Liver (tissue), 9 donors: Measurements from ENCODE around the gene KCNMA1. TPM values are rescaled to one million over a fixed set of nuclear protein-coding genes. Genes with fewer than 3 reads are reported as not detected.

Experiments
- DNase-seq: peaks from one replicate; pipeline ENCODE4 v3.0.0-alpha.2; 2017; ENCODE audit warnings: low spot score
- H3K27ac ChIP-seq, 2 donors: one replicate each; pipeline ENCODE4 v1.7.0; 2013; ENCODE audit warnings: inconsistent platforms in 2 of 2, low read length in 2 of 2, control low read depth in 1 of 2, low read depth in 1 of 2, mild to moderate bottlenecking in 1 of 2
- H3K27me3 ChIP-seq, 4 donors: one replicate each; pipeline versions ENCODE4 v1.6.1 to v1.7.0; 2013; ENCODE audit warnings: low read length in 3 of 4, inconsistent platforms in 1 of 4, mild to moderate bottlenecking in 1 of 4, moderate library complexity in 1 of 4; ENCODE audit not compliant: control insufficient read depth in 4 of 4, insufficient read depth in 4 of 4
- H3K36me3 ChIP-seq, 4 donors: one replicate each; pipeline versions ENCODE4 v1.6.1 to v1.7.0; 2013; ENCODE audit warnings: low read length in 3 of 4, mild to moderate bottlenecking in 3 of 4, low read depth in 1 of 4, moderate library complexity in 1 of 4; ENCODE audit not compliant: control insufficient read depth in 4 of 4, insufficient read depth in 3 of 4
- H3K4me1 ChIP-seq, 4 donors: one replicate each; pipeline versions ENCODE4 v1.6.1 to v1.7.0; 2013; ENCODE audit warnings: low read length in 3 of 4, mild to moderate bottlenecking in 3 of 4, moderate library complexity in 1 of 4; ENCODE audit not compliant: control insufficient read depth in 4 of 4, insufficient read depth in 4 of 4
- H3K4me3 ChIP-seq, 3 donors: one replicate each; pipeline versions ENCODE4 v1.6.1 to v1.7.0; 2013; ENCODE audit warnings: low read length in 3 of 3, control low read depth in 1 of 3, low read depth in 1 of 3, mild to moderate bottlenecking in 1 of 3
- H3K9ac ChIP-seq, 2 donors: one replicate each; pipeline ENCODE4 v1.7.0; 2013; ENCODE audit warnings: low read length in 2 of 2, mild to moderate bottlenecking in 2 of 2, moderate library complexity in 2 of 2, control low read depth in 1 of 2, low read depth in 1 of 2
- H3K9me3 ChIP-seq, 4 donors: one replicate each; pipeline versions ENCODE4 v1.6.1 to v1.7.0; 2013; ENCODE audit warnings: low read length in 3 of 4; ENCODE audit not compliant: control insufficient read depth in 4 of 4
- ATF3 ChIP-seq: IDR thresholded peaks from 2 replicates; pipeline ENCODE4 v1.6.1; 2016; ENCODE audit warnings: antibody characterized with exemption
- CTCF ChIP-seq: fragments of 150-350 bp; IDR thresholded peaks from 2 replicates; pipeline ENCODE4 v1.5.1; 2017; ENCODE audit warnings: improper control_type of control experiment, low read depth, low read length; ENCODE audit not compliant: missing input control
- EGR1 ChIP-seq, 2 donors: IDR thresholded peaks; 2 replicates each; pipeline ENCODE4 v1.6.1; 2016 to 2018; ENCODE audit warnings: antibody characterized with exemption in 2 of 2, low read depth in 2 of 2
- FOXA1 ChIP-seq: IDR thresholded peaks from 2 replicates; pipeline ENCODE4 v1.6.1; 2016; ENCODE audit warnings: antibody characterized with exemption
- FOXA2 ChIP-seq: IDR thresholded peaks from 2 replicates; pipeline ENCODE4 v1.6.1; 2016; ENCODE audit warnings: antibody characterized with exemption
- GABPA ChIP-seq, 2 donors: IDR thresholded peaks in 1 of 2; conservative IDR thresholded peaks in 1 of 2; 2 replicates each; pipeline ENCODE4 v1.6.1; 2016; ENCODE audit warnings: antibody characterized with exemption in 2 of 2, mild to moderate bottlenecking in 1 of 2, moderate library complexity in 1 of 2
- HNF4A ChIP-seq, 2 donors: conservative IDR thresholded peaks; 2 replicates each; pipeline ENCODE4 v1.6.1; 2016; ENCODE audit warnings: antibody characterized with exemption in 2 of 2, mild to moderate bottlenecking in 2 of 2
- HNF4G ChIP-seq: IDR thresholded peaks from 2 replicates; pipeline ENCODE4 v1.6.1; 2016; ENCODE audit warnings: antibody characterized with exemption
- JUND ChIP-seq, 2 donors: IDR thresholded peaks; 2 replicates each; pipeline ENCODE4 v1.6.1; 2016; ENCODE audit warnings: antibody characterized with exemption in 2 of 2
- MAX ChIP-seq: IDR thresholded peaks from 2 replicates; pipeline ENCODE4 v1.6.1; 2016; ENCODE audit warnings: antibody characterized with exemption
- NR2F2 ChIP-seq: IDR thresholded peaks from 2 replicates; pipeline ENCODE4 v1.6.1; 2016; ENCODE audit warnings: antibody characterized with exemption
- RAD21 ChIP-seq, 2 donors: IDR thresholded peaks; 2 replicates each; pipeline ENCODE4 v1.6.1; 2016; ENCODE audit warnings: antibody characterized with exemption in 2 of 2, mild to moderate bottlenecking in 2 of 2
- REST ChIP-seq: IDR thresholded peaks from 2 replicates; pipeline ENCODE4 v1.6.1; 2016; ENCODE audit warnings: antibody characterized with exemption, mild to moderate bottlenecking
- RXRA ChIP-seq, 2 donors: IDR thresholded peaks; 2 replicates each; pipeline ENCODE4 v1.6.1; 2017 to 2018; ENCODE audit warnings: antibody characterized with exemption in 2 of 2, mild to moderate bottlenecking in 1 of 2
- SP1 ChIP-seq: IDR thresholded peaks from 2 replicates; pipeline ENCODE4 v1.6.1; 2018; ENCODE audit warnings: antibody characterized with exemption, mild to moderate bottlenecking
- TAF1 ChIP-seq: conservative IDR thresholded peaks from 2 replicates; pipeline ENCODE4 v1.6.1; 2016; ENCODE audit warnings: antibody characterized with exemption, mild to moderate bottlenecking
- YY1 ChIP-seq: IDR thresholded peaks from 2 replicates; pipeline ENCODE4 v1.6.1; 2016; ENCODE audit warnings: antibody characterized with exemption, mild to moderate bottlenecking
- ZBTB33 ChIP-seq: IDR thresholded peaks from 2 replicates; pipeline ENCODE4 v1.6.1; 2016; ENCODE audit warnings: antibody characterized with exemption
- WGBS: extraction: QIAGEN DNeasy Blood & Tissue Kit; methylation state at CpG from one replicate; pipeline ENCODE4 v1.1.7; 2013; 5-methylcytosine and 5-hydroxymethylcytosine counted together
- polyA plus RNA-seq, 2 donors: library from polyadenylated mRNA; stranded (reverse) in 1 of 2; unstranded in 1 of 2; fragments of 200-250 nt in 1 of 2; fragments of >200 nt in 1 of 2; fragmentation: Nextera tagmentation in 1 of 2; extraction: Ambion mirVana in 1 of 2; gene quantifications; one replicate each; pipeline versions ENCODE4 v1.2.1 to v1.2.3, GENCODE V29; 2013 to 2015
- total RNA-seq, 2 donors: library from RNA; depleted of rRNA; stranded (reverse); fragments of >200 nt; gene quantifications; one replicate each; pipeline ENCODE4 v1.2.3, GENCODE V29; 2014
- donor health status: healthy.
- donor health status: healthy.
- donor health status: healthy.
- donor health status: healthy.
- donor health status: healthy.

KCNMA1 gene
- total and polyA plus RNA-seq, 4 donors: 2.5 to 9.7 (median 4.7) TPM

GRCh38 chr10:77138541-77138940 is 499.1 kb downstream of the KCNMA1 start:
- Histone ChIP-seq H3K4me3 (no peak overlapping the region), H3K4me1 (no peaks in the 10 kb centered on the region), H3K9me3 (no peaks in the 10 kb centered on the region), H3K36me3 (no peaks in the 10 kb centered on the region), H3K27ac (no peak overlapping the region), H3K9ac (no peak overlapping the region), H3K27me3 (no peaks in the 10 kb centered on the region)
- no peak for TF ChIP-seq HNF4A (conservative IDR thresholded peaks at IDR 0.05)
- TF ChIP-seq YY1: no peak
- no peak for TF ChIP-seq RXRA (IDR thresholded peaks at IDR 0.05)
- TF ChIP-seq SP1: no peak
- no peak for DNase-seq
- WGBS: 89% methylated on average over 6 of the region's 6 CpGs

GRCh38 chr10:77135555-77135954 is 502.1 kb downstream of the KCNMA1 start:
- no peak overlapping the region for H3K27ac ChIP-seq
- no peak overlapping the region for H3K4me3 ChIP-seq
- DNase-seq: no peak
- H3K9ac ChIP-seq: no peak overlapping the region
- H3K36me3 ChIP-seq: no peaks in the 10 kb centered on the region
- H3K27me3 ChIP-seq: no peaks in the 10 kb centered on the region
- TF ChIP-seq FOXA1 (no peak), REST (no peak)
- no peaks in the 10 kb centered on the region for H3K4me1 ChIP-seq
- no peaks in the 10 kb centered on the region for H3K9me3 ChIP-seq
- 91% methylated on average over 3 of the region's 3 CpGs for WGBS

- no peaks in the 10 kb centered on the region for H3K4me1 ChIP-seq
- H3K27me3 ChIP-seq: no peaks in the 10 kb centered on the region
- no peak overlapping the region for H3K9ac ChIP-seq
- WGBS: 93% methylated on average over 3 of the region's 3 CpGs
- no peak for TF ChIP-seq REST
- TF ChIP-seq SP1: no peak
- TF ChIP-seq RXRA (IDR thresholded peaks at IDR 0.05): no peak
- TF ChIP-seq FOXA2: no peak
- no peak for TF ChIP-seq NR2F2
- TF ChIP-seq TAF1: no peak
- no peak for TF ChIP-seq JUND (IDR thresholded peaks at IDR 0.05)
- TF ChIP-seq GABPA (IDR thresholded peaks at IDR 0.05 in 1 of 2, conservative IDR thresholded peaks at IDR 0.05 in 1 of 2): no peak
- TF ChIP-seq CTCF: no peak
- TF ChIP-seq MAX: no peak
- no peak for TF ChIP-seq RAD21 (IDR thresholded peaks at IDR 0.05)
- TF ChIP-seq ATF3: no peak
- TF ChIP-seq EGR1 (IDR thresholded peaks at IDR 0.05; ENCODE audit: low read depth in 2 of 2): no peak
- TF ChIP-seq YY1: no peak
- no peak for TF ChIP-seq HNF4G
- TF ChIP-seq ZBTB33: no peak
- no peak for TF ChIP-seq FOXA1
- no peaks in the 10 kb centered on the region for H3K9me3 ChIP-seq
- no peaks in the 10 kb centered on the region for H3K36me3 ChIP-seq
- DNase-seq: no peak
- no peak overlapping the region for H3K27ac ChIP-seq
- H3K4me3 ChIP-seq: no peak overlapping the region
Measured at GRCh38 chr10:77131214-77131613, 506.4 kb downstream of the KCNMA1 start.
